Activated CD4-positive, alpha-beta T cell treated with anti-CD3 and anti-CD28 coated beads, Interleukin-10, Interleukin-2, amounts not matched to agents 100 ng/mL and 50 ng/mL, durations not matched to agents 16 hours and 8 hours (primary cell): ENCODE data around the gene IRAG1.

ENCODE experiments used
- DNase-seq: peaks from one replicate; pipeline ENCODE4 v3.0.0-alpha.2; 2020

The IRAG1 gene

DNA sequence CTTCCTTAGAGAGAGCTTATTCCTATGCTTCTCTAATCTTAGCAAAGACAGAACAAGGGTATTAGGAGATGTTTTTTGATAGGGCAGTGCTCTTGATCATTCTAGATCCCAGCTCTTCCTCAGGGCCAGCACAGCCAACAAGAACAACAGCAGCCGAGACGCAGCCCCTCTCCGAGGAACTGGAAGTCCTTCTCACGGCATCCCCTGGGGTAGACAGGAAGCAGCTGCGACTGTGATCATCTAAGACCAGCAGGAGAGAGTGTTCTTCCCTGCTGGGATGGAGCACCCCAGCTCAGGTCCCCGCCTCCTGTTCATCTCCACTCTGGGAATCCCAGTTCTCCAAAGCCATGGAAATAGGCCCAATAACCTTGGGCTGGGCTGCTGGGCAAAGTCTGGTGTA lies 29.6 kb downstream of the IRAG1 start:
- DNase-seq = no peak

DNA sequence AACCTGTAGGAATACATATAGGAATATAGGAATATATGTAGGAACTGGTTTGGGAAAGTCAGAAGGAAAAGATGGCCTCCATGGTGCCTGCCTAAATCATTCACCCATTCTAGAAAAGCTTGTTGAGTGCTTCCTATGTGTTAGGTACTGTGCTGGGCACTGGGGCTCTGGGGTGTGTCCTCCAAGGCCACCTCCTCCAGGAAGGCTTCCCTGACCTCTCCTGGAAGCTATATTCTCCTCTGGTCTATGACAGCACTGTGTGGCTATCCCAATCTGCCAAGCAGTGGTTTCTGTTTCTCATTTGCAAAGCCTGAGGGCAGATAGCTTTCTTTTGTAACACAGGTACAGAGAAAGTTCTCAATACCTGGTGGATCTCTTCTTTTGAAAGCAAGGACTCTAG lies 30.2 kb downstream of the IRAG1 start:
- DNase-seq = no peak

DNA sequence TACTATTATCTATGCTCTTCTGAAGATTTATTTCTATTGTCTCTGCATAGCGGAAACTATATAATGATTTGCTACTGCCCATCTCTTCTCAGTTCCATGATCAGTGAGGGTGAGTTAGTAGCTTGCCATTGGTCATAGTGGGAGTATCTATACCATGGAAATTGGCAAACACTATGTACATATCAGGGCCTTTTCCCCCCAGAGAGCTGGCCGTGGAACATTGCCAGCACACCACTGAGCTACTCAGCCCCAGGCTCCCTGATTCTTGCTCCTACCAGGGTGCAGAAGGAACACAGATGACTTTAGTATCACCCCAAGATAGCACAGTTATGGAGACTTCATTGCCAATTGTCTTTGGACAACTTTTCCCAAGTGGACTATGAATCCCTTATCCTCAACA lies 33.2 kb downstream of the IRAG1 start:
- DNase-seq = no peak

DNA sequence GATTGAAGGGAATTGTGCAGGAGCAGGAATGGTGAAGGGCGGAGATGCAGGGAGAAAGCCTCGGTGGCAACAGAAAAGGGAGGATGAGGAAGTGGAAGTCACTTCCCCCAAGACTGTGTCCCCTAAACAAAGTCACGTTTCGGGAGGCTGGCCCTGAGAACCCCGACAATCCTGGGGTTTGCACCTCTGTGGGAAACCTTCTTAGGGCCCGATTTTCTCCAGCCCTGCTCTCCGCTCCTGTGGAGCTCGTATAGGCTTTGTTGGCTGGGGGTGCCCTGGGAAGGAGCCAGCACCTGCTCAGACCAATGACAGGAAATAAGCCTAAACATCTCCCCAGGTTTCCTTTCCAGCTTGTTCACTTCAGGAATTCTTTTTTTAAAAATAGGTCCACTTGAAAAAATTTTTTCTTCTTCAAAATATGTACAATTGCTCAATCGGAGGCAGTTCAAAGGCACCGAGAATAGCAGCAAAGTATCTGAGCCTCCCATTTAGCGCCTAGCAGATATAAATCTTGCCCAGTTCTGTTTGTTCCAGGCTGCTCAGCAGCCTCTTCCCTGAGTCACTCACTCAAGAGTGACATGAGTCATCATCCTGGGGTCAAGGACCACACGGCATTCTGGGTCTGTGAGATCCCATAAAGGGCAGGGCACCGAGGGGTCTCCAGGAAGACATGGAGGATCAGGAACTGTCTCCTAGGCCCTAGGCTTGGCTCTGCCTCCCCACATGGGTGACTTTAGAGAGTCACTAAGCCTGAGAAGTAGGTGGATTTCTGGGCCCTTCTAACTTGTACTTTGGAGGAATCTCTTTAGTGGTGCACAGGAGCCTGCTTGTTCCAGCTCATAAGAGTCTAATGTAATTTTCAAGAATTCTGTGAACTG lies 34.0 kb downstream of the IRAG1 start:
- DNase-seq = peak; percentile 19

- DNase-seq = no peak
Observed at GRCh38 chr11:10658621-10659338, 34.8 kb downstream of the IRAG1 start.

DNA sequence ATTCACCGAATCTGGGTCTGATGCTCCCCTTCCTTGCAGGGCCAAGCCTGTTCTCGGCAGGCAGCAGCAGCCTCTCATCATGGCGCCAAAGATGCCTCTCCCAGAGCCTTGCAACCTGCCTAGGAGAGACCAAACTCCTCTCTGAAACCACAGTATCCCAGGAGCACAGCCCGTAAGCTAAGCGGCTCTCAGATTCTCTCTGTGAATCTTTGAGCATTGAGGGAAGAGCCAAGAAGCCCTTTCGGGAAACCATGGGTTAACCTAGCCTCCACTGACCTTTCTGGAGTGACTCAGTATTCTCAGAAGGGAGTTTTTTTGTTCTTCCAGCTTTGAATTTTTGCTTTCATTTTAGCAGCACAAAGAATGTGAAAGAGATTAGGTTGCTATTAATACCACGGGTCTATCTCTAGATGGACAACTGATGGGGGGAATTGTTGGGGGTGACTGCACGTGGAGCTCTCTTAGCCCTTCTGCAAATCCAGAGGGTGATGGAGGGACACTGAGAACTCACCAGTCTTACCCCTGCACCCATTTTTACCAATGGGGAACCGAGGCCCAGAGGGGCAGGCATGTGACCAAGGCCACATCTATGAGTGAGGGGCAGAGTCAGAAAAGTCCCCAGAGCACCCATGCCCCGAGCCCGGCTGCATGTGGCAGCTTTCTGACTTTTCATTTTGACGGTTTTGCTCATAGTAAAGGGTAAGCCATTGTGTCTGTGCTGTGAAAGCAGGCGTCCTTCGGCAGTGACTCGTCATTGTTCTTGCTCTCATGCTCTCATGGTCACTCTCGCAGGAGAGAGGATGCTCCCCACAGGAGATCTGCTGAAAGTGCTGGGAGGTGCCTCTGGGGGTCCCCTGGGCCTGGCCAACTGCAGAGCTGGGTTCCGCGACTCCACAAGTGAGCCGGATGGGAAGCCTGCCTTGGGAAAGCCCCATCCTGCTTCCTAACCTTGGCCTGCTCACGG lies 36.0 kb downstream of the IRAG1 start:
- DNase-seq = peak; percentile 36

- DNase-seq = no peak
Observed at GRCh38 chr11:10655943-10656576, 37.5 kb downstream of the IRAG1 start.

GRCh38 chr11:10655227-10655626 lies 38.3 kb downstream of the IRAG1 start:
- no peak for DNase-seq

DNA sequence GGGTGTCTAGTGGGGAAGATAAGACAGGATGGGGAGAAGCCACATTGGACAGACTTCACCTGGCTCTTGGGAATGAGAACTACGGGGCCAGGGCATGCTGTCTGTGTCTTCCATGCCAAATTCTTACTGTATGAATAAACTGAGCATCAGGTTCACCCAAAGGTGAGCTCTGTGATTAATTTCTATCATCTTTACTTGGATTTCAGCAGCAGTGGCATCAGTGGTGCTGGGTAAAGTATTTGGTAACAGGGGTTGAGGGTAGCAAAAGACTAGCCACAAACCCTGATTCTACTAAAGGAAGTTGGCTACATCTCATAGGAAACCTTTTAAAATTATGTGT lies 38.8 kb downstream of the IRAG1 start:
- DNase-seq = no peak

GRCh38 chr11:10653946-10654810 lies 39.4 kb downstream of the IRAG1 start:
- DNase-seq = peak; percentile 67

DNA sequence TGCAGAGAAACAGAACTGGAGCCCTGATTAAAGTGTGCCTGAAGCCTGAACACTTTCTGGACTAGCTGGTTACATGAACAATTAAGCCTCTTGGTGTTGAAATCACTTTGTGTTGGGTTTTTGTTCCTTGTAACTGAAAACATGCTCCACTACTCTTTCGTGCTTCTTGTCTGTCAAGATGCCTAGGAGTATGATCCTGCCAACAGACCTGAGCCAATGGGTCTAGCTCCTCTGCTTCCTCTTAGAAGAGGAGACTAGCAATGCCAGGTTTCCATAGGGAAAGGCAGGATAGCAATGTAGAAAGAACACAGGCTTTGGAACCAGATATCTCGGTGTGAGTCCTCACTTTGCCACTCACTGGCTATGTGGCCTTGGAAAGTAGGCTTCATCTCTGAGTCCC lies 40.3 kb downstream of the IRAG1 start:
- DNase-seq = no peak

GRCh38 chr11:10651656-10652361 lies 41.7 kb downstream of the IRAG1 start:
- DNase-seq = no peak

DNA sequence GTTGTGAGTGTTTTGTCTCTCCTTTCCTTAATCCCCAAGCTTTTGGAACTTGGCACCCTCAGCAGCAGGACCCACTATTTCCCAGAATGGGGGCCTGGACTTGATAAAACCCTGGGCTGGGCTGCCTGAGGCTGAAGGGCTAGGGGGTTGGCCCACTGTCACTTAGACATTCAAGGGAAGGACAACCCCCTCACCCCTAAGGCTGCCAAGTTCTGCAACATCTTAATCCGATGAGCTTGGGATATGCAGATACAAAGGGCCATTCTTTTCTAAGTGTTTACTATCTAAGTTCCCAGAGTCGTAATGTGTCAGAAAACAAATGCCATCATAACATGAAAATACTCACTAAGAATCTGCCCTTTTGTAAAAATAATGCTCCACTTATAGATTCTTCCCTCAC lies 42.9 kb downstream of the IRAG1 start:
- no peak for DNase-seq

DNA sequence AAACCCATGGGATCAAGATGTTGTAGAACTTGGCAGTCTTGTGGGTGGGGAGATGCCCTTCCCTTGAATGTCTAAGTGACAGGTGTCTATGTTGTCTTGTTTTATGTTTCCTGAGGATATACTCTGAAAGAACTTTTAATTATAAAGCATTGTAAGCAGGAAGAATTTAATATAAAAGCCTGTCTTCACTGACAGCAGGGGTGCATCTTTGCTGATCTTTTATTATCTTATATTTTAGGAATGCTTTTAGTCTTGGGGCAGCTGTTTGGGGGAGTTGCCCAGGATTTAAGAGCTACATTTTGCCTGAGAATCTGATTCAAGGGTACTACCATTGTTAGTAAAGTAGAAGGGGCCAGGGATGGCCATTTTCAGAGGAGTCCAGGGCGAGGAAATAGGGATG lies 43.4 kb downstream of the IRAG1 start:
- no peak for DNase-seq

GRCh38 chr11:10648871-10649270 lies 44.7 kb downstream of the IRAG1 start:
- DNase-seq = no peak

DNA sequence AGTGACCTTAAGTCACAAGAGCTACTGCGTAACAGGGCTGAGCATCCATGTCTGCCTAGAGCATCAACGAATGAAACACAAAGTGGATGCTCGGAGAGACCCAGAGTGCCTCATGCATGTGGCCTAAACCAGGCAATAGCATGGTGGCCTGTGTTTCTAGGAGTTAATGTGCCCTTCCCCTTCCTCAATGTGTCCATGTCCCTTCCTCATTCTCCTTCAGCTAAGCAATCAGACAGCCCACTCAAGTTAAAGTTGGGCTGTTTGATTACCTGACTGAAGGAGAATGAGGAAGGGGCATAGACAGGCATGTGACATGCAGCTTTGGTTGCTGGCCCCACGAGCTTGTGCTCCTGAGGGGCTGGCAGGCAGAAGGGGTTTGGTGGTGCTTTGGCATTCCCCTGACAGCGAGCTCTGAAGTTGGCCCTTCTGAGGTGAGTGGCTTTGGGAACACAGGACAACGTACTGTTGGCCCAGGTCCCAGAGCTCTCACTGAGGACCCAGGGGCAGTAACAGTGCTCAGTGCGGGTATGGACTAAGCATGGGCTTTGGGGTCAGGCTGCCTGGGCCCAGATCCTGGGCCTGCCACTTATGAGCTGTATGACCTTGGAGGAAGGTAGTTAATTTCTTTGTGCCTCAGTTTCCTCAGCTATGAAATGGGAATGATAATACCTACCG lies 46.7 kb downstream of the IRAG1 start:
- no peak for DNase-seq

DNA sequence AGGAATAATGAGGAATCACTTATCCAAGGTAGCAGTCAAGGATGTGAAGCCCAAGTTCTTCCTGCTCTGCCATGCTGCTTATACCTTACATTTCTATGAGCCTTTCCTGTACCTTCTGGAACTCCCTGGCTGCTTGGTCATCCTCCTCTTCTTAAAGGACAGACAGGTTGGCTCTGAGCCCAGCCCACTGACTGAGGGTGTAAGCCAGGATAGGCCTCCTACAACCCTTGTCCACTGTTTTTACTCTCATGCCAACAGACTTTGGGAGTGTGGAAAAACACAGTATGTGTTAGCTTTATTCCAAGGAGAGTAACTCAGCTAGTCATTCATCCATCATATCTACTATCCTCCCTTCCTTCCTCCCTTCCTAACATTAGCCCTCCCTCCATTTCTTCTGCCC lies 47.5 kb downstream of the IRAG1 start:
- no peak for DNase-seq

- DNase-seq = no peak
Observed at GRCh38 chr11:10645212-10645795, 48.3 kb downstream of the IRAG1 start.
